GM18909 (cell line): Measurements from ENCODE around the gene SLC39A1.
"Not testable (repeated sequence)": the region's sequence is repeated elsewhere in the genome, so short reads cannot be mapped to it uniquely, and the experiment has no call there.

Experiments
- ATAC-seq: cut with Tn5 transposase; IDR thresholded peaks from one replicate; pipeline ENCODE4 v1.9.1; 2021; ENCODE audit warnings: mild to moderate bottlenecking; ENCODE audit not compliant: unreplicated experiment, poor library complexity

SLC39A1 gene

DNA sequence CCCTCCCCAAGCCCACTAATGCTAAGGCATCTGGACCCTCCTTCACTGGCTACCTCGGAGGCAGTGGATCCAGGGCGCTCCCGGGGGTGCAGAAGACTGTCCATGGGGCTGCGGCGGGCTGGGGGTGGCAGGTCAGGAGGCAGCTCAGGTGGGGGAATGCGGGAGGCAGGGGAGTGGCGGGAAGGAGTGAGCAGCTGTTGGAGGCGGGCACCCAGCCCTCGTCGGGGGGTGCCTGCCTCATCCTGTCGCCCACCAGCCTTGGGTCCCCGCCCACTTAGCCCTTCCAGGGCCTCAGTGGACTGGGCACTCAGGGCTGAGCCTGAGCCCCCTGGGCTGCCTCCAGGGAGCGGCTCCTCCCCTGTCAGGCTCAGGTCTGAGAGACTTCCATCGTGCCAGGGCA, 29.9 kb downstream of the SLC39A1 start:
- ATAC-seq, result no peak

DNA sequence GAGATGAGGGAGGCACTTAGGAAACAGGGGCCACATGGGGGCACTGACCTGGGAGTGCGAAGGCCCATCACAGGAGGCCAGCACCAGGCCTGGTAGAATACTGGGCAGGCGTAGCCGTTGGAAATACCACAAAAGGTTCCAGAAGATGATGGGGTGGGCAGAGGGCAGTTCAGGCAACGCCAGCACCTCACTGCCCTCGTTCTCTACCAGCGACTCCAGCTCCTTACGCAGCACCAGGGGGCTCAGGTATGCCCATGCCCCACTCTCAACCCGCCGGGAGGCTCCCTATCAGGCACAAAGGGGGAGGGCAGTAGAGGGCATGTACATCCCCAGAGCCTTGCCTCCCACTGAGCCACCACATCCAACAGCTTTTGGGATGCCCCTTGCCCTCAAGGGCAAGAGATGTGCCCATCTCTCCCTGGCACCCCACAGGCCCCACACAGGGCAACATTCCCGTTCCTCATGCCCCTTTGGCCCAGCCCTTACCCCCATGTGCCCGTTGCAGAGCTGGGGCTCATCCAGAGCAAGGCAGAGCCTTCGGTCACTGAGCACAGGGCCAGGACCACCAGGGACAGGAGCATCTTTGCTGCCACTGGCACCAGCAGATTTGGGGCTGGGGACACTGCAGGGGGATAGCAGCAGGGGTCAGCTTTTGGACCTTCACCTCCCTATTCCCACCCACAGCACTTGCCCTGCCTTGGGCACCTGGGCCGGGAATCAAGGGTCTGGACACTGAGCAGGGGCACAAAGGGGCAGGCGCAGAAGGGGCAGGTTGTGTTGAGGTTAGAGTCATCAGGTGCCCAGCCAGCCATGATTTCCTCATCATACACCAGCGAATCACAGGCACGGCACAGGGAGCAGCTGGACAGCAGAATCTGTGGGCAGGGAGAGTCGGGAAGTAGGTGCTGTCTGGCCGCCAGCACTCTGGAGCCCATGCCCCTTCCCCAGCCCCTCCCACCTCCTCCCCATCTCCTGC, 30.9 kb downstream of the SLC39A1 start:
- no peak for ATAC-seq

DNA sequence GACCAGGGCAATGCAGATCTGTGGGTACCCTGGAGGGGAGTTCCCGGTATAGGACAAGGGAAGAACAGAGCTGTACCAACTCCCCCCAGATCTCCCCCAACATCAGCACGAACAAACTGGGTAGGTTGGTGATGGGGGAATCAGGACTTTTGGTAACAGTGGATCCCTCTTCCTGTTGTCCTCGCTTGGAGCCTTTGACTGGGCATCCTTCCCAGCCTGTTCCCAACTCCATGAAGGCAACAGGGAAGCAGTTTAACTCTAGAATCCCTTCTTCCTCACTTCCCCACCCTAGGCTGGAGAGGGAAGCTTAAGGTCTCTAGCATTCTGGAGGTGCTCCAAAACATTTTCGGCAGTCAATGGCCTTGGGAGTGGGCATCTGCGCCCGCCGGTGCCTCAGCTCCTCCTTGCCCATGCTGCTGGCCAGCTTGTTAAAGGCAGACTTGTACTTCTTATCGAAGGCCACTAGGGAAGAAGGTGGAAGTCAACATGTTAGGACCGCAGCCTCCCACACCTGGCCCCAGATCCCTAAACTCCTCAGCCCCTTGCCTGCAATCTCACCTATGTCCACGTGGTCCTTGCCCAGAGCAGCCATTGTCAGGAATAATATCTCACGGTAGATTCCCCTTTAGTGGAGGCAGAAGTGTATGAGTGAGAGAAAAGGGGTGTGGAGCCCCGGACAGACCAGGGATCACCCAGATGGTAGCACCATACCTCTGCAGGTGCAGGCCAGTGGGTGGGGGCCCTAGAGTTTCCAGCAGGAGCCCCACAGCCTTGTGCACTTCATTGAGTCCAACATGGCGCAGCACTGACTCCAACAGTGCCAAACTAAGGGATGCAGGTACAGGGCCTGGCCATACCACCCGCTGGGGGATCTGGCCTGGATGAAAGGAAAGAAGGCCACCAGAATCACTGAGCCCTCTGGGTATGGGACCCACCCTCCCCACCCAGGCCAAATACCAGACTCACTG, 33.1 kb downstream of the SLC39A1 start:
- no peak for ATAC-seq

DNA sequence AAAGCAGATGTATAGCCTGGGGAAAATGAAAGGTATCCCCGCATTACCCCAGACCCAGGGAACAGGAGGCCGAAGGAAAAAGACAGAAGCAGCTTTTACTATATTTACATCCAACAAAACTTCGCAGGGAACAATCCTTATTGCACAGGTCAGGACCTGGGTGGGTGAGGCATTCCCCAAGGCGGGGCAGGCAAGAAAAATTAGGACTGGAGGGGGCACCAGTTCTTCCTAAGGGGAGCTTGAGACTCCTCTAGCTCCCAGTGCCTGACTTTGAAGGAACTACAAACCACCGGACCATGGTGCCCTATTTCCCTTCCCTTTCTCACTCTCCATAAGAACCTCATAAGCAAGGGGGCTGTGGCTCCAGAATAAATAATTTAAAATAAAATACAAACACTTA, 33.9 kb downstream of the SLC39A1 start:
- ATAC-seq, result no peak

DNA sequence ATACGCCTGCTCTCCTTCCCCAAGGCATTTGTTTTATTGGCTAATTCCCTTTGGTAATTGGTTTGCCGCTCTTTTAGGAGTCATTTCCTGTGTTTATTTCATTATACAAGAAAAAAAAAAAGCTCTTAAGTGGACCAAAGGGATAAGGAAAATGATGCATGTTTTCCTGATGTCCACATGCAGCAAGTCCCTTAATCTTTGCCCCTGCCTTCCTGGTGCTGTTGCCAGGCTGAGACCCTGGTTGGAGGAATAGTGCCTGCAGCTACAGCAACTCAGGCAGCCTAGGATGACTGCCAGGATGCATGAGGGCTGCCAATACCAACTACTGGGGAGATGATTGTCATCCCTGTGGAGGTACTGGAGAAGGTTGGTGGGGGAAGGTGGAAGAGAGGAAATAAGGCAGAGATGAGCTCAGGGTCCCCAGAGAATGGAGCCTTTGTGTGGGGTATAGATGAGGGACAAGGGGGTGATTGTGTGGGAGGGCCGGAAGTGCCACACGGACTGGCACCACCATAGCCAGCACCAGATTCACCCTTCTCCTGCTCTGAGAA, 34.5 kb downstream of the SLC39A1 start:
- no peak for ATAC-seq

DNA sequence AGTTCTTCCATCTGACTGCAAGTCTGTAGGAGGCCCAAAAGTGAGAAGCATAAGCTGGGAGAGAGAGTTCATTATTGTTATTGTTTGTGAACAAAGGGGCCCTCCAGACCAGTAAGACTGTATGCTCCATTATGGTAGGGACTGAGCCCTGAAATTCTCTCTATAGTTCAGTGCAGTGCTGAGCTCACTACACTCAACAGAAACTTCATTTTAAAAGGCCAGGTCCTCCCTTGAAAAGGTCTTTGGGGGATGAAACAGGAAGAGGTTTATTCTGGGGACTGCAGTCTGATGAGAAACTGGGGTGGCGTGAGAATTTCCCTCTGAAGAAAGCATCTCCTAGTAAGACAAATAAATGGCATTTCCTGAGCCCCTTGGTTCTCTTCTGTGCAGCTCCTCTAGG, 35.1 kb downstream of the SLC39A1 start:
- no peak for ATAC-seq

DNA sequence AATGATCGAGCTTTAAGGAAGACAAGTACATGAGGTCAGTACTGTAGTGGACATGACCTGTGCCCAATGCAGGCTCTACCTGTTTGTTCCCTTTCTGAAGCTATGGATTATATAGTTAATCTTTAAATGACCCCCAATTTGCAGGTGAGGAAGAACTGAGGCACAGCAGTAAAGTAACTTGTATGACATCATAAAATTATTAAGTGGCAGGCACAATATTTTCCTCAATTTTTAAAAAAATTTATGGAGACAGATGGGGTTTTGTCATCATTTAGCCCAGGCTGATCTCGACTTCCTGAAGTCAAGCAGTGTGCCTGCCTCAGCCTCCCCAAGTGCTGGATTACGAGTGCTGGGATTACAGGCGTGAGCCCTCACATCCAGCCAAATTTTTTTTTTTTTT, 36.9 kb downstream of the SLC39A1 start:
- ATAC-seq, result no peak

DNA sequence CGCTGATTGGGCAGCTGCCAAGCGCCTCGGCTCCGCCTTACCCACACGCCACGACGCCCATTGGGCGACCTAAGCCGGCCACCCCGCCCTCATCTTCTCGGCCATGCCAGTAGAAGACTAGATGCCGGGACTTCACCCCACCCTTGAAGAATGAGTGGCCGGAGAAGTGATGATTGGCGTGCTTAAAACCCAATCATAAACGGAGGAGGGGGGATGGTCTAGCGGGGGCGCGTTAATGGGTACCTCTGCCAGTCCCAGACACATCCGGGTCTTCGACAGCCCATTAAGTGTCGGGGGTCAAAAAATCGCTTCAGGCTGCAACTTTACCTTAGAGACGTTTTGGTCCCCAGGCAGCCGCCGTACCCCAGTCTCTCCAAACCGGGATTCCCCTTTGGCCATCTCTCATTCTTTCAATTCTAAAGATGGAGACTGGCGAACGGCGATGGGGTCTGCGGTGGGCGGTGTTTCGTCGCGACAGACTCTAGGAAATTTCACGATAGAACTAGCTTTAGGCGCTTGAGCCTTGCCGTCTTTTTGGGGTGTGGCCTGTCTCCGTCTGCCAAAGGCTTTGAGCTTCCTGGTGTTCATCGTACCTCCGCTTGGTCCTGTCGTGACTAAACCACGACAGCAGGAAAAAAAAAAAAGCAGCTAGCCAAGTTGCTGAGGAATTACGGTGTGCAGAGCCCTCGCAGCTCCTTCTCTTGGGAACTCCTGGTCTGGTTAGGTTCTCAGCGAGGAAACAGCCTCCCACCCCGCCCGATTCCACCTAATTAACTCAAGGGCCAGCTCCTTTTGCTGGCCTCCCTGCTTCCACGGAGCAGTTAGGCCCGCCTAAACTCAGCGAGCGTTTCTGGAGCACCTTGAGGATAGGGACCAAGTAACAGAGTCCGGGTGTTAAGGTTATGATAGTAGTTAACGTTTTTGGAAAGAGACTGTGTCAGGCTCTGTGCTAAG, 40.1 kb downstream of the SLC39A1 start, which contains the start of gene GATAD2B:
Gene GATAD2B, minus strand, starts transcription at position 1 of the 954 bp plus-strand sequence. CDS start 94,625 bp downstream, outside the sequence.
- ATAC-seq, result peak; percentile 92

DNA sequence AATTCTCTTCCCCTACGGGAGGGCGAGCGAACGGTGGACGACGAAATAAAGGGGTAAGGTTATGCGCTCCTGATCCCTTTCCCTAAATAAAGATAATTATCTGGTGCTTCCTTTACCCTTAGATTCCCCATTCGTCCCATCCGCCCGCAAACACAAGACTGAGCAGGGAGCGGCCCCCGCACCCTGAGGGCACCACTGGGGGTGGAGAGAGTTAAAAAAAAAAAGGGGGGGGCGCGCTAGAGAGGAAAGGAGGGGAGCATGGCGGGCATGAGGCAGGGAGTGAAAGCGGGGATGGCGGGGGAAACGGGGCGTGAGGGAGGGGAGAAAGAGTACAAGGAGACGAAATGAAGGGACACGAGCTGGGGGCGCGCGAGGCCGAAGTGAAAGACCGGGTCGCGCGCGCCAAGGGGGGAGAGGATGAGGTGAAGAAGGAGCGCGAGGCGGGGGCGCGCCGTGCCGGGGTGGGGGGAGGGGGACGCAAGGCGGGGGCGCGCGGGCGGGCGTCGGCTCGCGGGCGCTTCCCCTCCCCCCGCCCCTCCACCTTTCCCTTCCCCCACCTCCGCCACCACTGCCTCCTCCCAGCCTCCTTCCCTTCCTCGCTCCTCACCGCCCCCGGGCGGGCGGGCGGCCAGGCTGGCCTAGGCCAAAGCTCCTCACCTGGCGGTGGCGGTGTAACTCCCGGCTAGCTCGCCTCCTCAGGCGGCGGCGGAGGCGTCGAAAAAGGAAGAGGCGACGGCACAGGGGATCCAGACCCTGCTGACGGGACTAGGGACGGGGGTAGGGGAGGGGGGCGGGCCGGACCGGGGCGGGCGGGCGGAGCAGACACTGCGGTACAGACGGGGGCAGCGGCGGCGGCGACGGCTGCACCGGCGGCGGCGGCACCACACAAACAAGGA, 41.0 kb downstream of the SLC39A1 start:
- ATAC-seq, result peak; percentile 31

DNA sequence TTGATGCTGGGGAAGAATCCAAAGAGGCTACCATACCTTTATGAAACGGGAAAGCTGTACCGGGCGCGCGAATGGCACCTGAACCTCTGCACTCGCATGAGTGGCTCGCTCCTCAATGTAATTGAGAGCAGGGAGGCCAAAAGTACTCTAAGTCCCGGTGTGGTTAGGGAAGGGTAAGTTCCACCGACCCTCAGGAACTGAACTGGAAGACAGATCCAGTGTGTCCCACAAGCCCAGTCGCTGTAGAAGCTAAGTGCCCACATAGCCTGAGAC, 41.6 kb downstream of the SLC39A1 start:
- no peak for ATAC-seq

DNA sequence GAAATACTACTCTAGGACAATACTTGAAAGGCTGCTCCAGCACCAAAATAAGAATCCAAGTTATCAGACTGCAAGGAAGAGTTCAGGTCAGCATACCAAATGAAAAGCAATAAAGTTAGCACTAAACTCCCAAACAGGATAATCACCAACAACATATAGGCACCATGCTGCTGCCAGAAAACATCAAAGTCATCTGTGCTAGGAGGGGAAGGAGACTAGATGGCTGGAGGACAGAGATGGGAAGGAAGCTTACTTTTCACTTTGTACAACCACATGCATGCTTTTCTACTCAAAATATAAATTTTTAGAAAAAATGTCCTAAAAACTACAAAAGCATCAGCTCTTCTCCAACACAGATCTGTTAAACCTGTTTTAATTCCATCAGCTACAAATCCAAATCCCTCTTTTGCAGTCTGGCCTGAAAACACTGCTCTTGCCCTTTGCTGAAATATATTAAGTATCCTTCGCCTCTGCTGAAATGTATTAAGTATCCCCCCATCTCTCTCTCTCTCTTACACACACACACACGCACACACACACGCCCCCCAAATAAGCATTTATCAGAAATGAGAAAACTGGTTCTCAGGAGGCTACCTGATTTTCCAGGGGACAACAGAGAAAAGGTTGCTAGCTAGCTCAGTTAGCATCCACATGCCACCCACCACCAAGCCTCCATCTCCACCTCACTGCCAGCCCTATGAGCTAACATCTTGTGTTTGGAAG, 42.1 kb downstream of the SLC39A1 start:
- no peak for ATAC-seq

DNA sequence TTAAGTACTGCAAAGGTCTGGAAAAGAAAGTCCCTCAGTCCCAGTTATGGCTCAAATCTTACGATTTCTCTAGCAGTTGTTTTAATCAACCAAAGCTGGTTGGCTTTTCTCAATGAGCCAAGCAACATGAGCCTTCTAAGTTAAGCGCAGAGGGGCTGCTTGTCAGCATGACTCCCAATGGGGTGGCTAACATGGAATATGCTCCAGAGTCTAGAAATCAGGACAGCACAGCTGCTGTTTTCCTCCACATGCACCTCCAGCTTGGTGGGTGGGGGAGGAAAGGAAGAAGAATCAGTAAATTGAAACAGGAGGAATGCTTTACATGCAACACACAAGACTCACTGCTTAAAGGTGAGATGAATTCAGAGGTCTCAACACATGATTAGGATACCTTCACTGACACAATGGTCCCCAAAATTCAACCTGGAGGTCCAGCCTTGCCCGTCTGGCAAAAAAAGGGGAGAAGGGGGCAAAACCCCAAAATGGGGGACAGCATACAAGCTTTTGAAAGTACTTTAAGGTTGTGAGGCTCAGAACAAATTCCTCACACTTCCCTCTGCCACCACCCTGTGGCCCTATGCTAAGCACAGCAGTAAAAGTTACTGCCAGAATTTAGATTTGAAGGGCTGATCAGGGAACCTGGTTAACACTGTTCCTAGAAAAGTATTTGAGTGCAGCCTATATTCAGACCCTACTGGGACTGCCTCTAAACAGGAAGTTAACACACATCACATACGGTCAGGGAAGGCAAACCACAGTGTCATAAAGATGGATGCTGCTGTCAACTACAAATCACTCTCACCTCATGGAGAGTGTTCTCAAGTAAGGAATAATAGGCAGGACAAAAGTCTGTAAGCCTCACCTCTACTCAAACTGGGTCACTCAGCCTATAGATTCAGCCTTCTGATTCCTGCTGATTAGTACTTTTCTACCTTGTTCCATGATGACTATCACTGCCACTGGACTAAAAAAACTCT, 43.2 kb downstream of the SLC39A1 start:
- ATAC-seq, result no peak

DNA sequence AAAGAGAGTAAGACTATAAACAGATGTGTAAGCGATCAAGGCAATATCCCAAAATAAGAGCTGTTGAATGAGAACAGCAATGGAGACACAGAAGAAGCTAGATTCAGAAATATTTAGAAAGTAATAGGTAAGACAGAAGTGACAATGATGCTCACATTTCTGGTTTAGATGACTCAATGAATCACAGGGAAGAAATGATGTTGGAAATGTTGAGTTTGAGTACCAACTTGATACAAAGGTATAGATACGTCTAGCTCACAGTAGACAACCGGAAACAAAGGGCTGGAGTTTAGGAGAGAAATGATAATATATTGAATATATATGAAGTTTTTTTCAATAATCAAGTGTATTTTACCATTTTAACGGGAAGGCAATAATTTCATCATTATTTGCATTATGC, 47.0 kb downstream of the SLC39A1 start:
- no peak for ATAC-seq

DNA sequence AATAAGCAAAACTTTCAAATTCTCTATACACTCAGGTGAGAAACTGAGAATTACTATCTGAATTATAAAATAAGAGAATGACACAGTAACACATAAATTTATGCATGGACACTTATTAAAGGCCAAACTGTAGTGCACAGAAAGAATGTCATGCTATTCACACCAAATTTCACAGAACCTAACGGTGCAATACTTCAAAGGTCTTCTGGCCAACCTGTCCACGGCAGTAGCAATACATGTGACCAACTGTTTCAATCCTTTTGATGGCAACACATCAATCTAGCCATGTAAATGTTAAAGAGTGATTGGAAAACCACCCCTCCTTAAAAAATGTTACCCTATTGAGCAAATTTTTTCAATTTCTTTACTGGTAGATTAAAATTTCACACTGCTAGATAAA, 51.0 kb downstream of the SLC39A1 start:
- ATAC-seq, result no peak

DNA sequence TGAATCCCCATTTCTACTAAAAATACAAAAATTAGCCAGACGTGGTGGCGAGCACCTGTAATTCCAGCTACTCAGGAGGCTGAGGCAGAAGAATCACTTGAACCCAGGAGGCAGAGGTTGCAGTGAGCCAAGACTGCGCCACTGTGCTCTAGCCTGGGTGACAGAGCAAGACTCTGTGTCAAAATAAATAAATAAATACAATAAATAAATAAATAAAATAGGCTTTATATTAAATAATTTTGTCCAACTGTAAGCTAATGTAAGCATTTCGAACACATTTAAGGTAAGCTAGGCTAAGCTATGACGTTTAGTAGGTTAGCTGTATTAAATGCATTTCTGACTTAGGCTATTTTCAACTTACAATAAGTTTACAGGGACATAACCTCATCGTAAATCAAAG, 52.8 kb downstream of the SLC39A1 start:
- ATAC-seq, result not testable (repeated sequence)
